A673 (cell line): Measurements from ENCODE around the gene FERMT3. TPM values are rescaled to one million over a fixed set of nuclear protein-coding genes. Genes with fewer than 3 reads are reported as not detected.
A peak's percentile ranks its signal among the peaks of the same experiment; 100 is the strongest.
"Not testable (repeated sequence)": the region's sequence is repeated elsewhere in the genome, so short reads cannot be mapped to it uniquely, and the experiment has no call there.

Experiments used
- BruUV-seq: library from RNA; stranded (reverse); fragments of 400-500 nt; replicated peaks from 2 replicates; lab custom pipeline; 2021; lab: Mats Ljungman, UMichigan
- CTCF ChIA-PET: fragments of 300-600 bp; sonication (Branson Sonifier 250); formaldehyde crosslinking; loops from one replicate; lab custom pipeline; 2022; ENCODE audit warnings: antibody characterized with exemption; lab: Charles Lee
- POLR2A ChIA-PET: fragments of 300-600 bp; sonication (Branson Sonifier 250); formaldehyde crosslinking; loops from one replicate; lab custom pipeline; 2022; ENCODE audit warnings: antibody characterized with exemption; ENCODE audit not compliant: low non-redundant PET; lab: Charles Lee
- DNase-seq: peaks from one replicate; pipeline ENCODE4 v3.0.0-alpha.2; 2015; ENCODE audit warnings: low spot score
- H3K27ac ChIP-seq: fragments of 200-600 bp; sonication (generic); 2 replicates; pipeline ENCODE4 v1.5.1; 2016; ENCODE audit warnings: mixed run types, low read depth, mild to moderate bottlenecking, mixed read lengths, antibody characterized with exemption, low read length; ENCODE audit not compliant: poor library complexity, severe bottlenecking
- H3K27me3 ChIP-seq: fragments of 200-600 bp; sonication (generic); replicated peaks from 2 replicates; pipeline ENCODE4 v1.6.1; 2017; ENCODE audit warnings: mixed run types, low read depth, mild to moderate bottlenecking, mixed read lengths, antibody characterized with exemption, low read length; ENCODE audit not compliant: insufficient read depth, poor library complexity
- H3K36me3 ChIP-seq: fragments of 200-600 bp; sonication (generic); 2 replicates; pipeline ENCODE4 v1.6.1; 2016; ENCODE audit warnings: mixed run types, mild to moderate bottlenecking, mixed read lengths, antibody characterized with exemption, low read length; ENCODE audit not compliant: insufficient read depth, poor library complexity, severe bottlenecking
- H3K4me1 ChIP-seq: fragments of 200-600 bp; sonication (generic); 2 replicates; pipeline ENCODE4 v1.6.1; 2017; ENCODE audit warnings: mixed run types, mild to moderate bottlenecking, mixed read lengths, antibody characterized with exemption, low read length; ENCODE audit not compliant: insufficient read depth, poor library complexity, severe bottlenecking
- H3K4me3 ChIP-seq: fragments of 200-600 bp; sonication (generic); 2 replicates; pipeline ENCODE4 v1.5.1; 2016; ENCODE audit warnings: low read depth, mixed run types, mild to moderate bottlenecking, mixed read lengths, low read length; ENCODE audit not compliant: poor library complexity, severe bottlenecking
- H3K9me3 ChIP-seq: fragments of 200-600 bp; sonication (generic); 2 replicates; pipeline ENCODE4 v1.6.1; 2016; ENCODE audit warnings: mixed run types, low read depth, mild to moderate bottlenecking, mixed read lengths, antibody characterized with exemption, low read length; ENCODE audit not compliant: poor library complexity, severe bottlenecking
- CTCF ChIP-seq: fragments of 300-800, 200-600 bp; sonication (generic); conservative IDR thresholded peaks from 2 replicates; pipeline ENCODE4 v1.5.1; 2017; ENCODE audit warnings: low read depth, mild to moderate bottlenecking, antibody characterized with exemption, low read length, moderate library complexity, mixed read lengths
- EZH2 ChIP-seq: fragments of 200-600 bp; sonication (generic); IDR thresholded peaks from 2 replicates; pipeline ENCODE4 v1.6.1; 2017; ENCODE audit warnings: borderline replicate concordance, low read depth, mild to moderate bottlenecking, mixed read lengths, antibody characterized with exemption, low read length; ENCODE audit not compliant: poor library complexity, severe bottlenecking
- intact Hi-C: fragments of 100-400 bp; cut with micrococcal nuclease; formaldehyde crosslinking; loops from one replicate; pipeline ENCODE4 v1.10.0; 2022; ENCODE audit not compliant: unreplicated experiment
- total RNA-seq: library from RNA; stranded (reverse); gene quantifications from 2 replicates; pipeline ENCODE4 v1.2.3, GENCODE V29; 2021

FERMT3 gene
- total RNA-seq, 1 experiment from 2014 or later: 99.3 TPM

- Histone ChIP-seq H3K9me3 (no peaks in the 10 kb centered on the region), H3K27me3 (no peaks in the 10 kb centered on the region), H3K4me3 (peak overlapping the region; percentile 99), H3K36me3 (peaks cover 12% of the 10 kb centered on the region), H3K4me1 (peaks cover 24% of the 10 kb centered on the region), H3K27ac (peak overlapping the region; percentile 92)
- CTCF ChIA-PET: interaction anchor here (1.6 kb wide), 1 partner anchor 40 kb away, joined by 3 read pairs; no protein-coding TSS in a partner anchor
- TF ChIP-seq EZH2 (no peak), CTCF (no peak)
- POLR2A ChIA-PET: interaction anchor here (0.7 kb wide), 2 partner anchors 59 to 1189 kb away, joined by 3 to 4 read pairs; partner anchors contain the start of gene STIP1
- no peak for DNase-seq
- BruUV-seq: no TSS peak
- intact Hi-C loops: loop anchor here (5.0 kb wide), 1 partner anchor 38 kb away; the partner anchor contains the start of gene FERMT3
These were observed 38.4 kb downstream of the FERMT3 start for GRCh38 chr11:64244966-64245365.

- TF ChIP-seq CTCF (no peak), EZH2 (no peak)
- intact Hi-C loops: loop anchor here (5.0 kb wide), 1 partner anchor 38 kb away; the partner anchor contains the start of gene FERMT3
- BruUV-seq: no TSS peak
- H3K4me3 ChIP-seq: peak overlapping the region; percentile 99
- no peaks in the 10 kb centered on the region for H3K9me3 ChIP-seq
- H3K36me3 ChIP-seq: peaks cover 12% of the 10 kb centered on the region
- DNase-seq: no peak
- CTCF ChIA-PET: interaction anchor here (1.6 kb wide), 1 partner anchor 41 kb away, joined by 3 read pairs; no protein-coding TSS in a partner anchor
- peak overlapping the region; percentile 92 for H3K27ac ChIP-seq
- POLR2A ChIA-PET: interaction anchor here (0.5 to 0.7 kb wide), 3 partner anchors 60 to 1189 kb away, joined by 3 to 4 read pairs (median 4); partner anchors contain the start of gene STIP1
- H3K27me3 ChIP-seq: no peaks in the 10 kb centered on the region
- peaks cover 27% of the 10 kb centered on the region for H3K4me1 ChIP-seq
These were observed 38.9 kb downstream of the FERMT3 start for GRCh38 chr11:64245401-64245796.

GRCh38 chr11:64245797-64246620 lies 39.5 kb downstream of the FERMT3 start:
- ChIA-PET POLR2A (interaction anchor here (0.5 to 0.7 kb wide), 2 partner anchors 60 to 96 kb away, joined by 3 to 4 read pairs; partner anchors contain the start of gene STIP1), CTCF (interaction anchor here (0.5 to 1.6 kb wide), 2 partner anchors 41 to 109 kb away, joined by 3 to 4 read pairs; no protein-coding TSS in a partner anchor)
- DNase-seq: peak; percentile 84
- Histone ChIP-seq H3K27ac (peak overlapping the region; percentile 92), H3K4me1 (peaks cover 32% of the 10 kb centered on the region), H3K36me3 (peaks cover 12% of the 10 kb centered on the region), H3K4me3 (peak overlapping the region; percentile 99), H3K27me3 (no peaks in the 10 kb centered on the region), H3K9me3 (no peaks in the 10 kb centered on the region)
- BruUV-seq: no TSS peak
- TF ChIP-seq CTCF: no peak
- no peak for TF ChIP-seq EZH2
- intact Hi-C loops: loop anchor here (5.0 kb wide), 1 partner anchor 39 kb away; the partner anchor contains the start of gene FERMT3

- peak overlapping the region; percentile 92 for H3K27ac ChIP-seq
- DNase-seq, POLR2A ChIA-PET, BruUV-seq, H3K9me3 ChIP-seq, H3K27me3 ChIP-seq: not testable (repeated sequence)
- peak overlapping the region; percentile 99 for H3K4me3 ChIP-seq
- CTCF ChIA-PET: interaction anchor here (0.6 kb wide), 1 partner anchor 42 kb away, joined by 3 read pairs; no protein-coding TSS in a partner anchor
- intact Hi-C loops: loop anchor here (5.0 kb wide), 1 partner anchor 39 kb away; the partner anchor contains the start of gene FERMT3
- peaks cover 32% of the 10 kb centered on the region for H3K4me1 ChIP-seq
- H3K36me3 ChIP-seq: peaks cover 12% of the 10 kb centered on the region
These were observed 40.0 kb downstream of the FERMT3 start for GRCh38 chr11:64246621-64246870.
